Adrenal gland (tissue), 12 donors: ENCODE data around the gene CD101. TPM values are rescaled to one million over a fixed set of nuclear protein-coding genes. Genes with fewer than 3 reads are reported as not detected.

Source experiments
- DNase-seq, 7 donors: peaks; one replicate each; pipeline ENCODE4 v3.0.0-alpha.2; 2019 to 2020
- H3K27ac ChIP-seq, 5 donors: fragments of 200-600 bp; sonication (generic) in 4 of 5; 1 replicate in 3 of 5; 2 replicates in 2 of 5; pipeline versions ENCODE4 v1.5.1 to v1.8.0; 2016 to 2020; ENCODE audit warnings: mild to moderate bottlenecking in 1 of 5
- H3K27me3 ChIP-seq: fragments of 200-600 bp; 2 replicates; pipeline ENCODE4 v1.8.0; 2021
- H3K36me3 ChIP-seq, 2 donors: fragments of 200-600 bp; replicated peaks in 1 of 2; 1 replicate in 1 of 2; 2 replicates in 1 of 2; pipeline versions ENCODE4 v1.5.1 to v1.8.0; 2018 to 2022
- H3K4me1 ChIP-seq, 2 donors: fragments of 200-600 bp; replicated peaks in 1 of 2; 1 replicate in 1 of 2; 2 replicates in 1 of 2; pipeline versions ENCODE4 v1.5.1 to v1.8.0; 2018 to 2021
- H3K4me3 ChIP-seq, 4 donors: fragments of 200-600 bp; sonication (generic) in 3 of 4; one replicate each; pipeline ENCODE4 v1.5.1; 2016 to 2018
- H3K9me3 ChIP-seq, 3 donors: fragments of 200-600 bp; sonication (generic) in 1 of 3; replicated peaks in 1 of 3; 1 replicate in 2 of 3; 2 replicates in 1 of 3; pipeline versions ENCODE4 v1.5.1 to v1.8.0; 2016 to 2021
- CTCF ChIP-seq, 6 experiments: fragments of 450-650 bp in 4 of 6; fragments of 200-600 bp in 2 of 6; sonication (generic) in 1 of 6; IDR thresholded peaks; 1 replicate in 5 of 6; 2 replicates in 1 of 6; pipeline versions ENCODE4 v1.5.1 to v1.8.0; 2016 to 2021; ENCODE audit warnings: antibody characterized with exemption in 6 of 6, mild to moderate bottlenecking in 2 of 6, moderate library complexity in 1 of 6
- POLR2A ChIP-seq, 2 donors: fragments of 450-650 bp; IDR thresholded peaks; one replicate each; pipeline ENCODE4 v1.6.1; 2017; ENCODE audit warnings: antibody characterized with exemption in 2 of 2, mild to moderate bottlenecking in 2 of 2, moderate library complexity in 1 of 2
- WGBS, 4 donors: extraction: QIAGEN DNeasy Blood & Tissue Kit in 2 of 4; methylation state at CpG; one replicate each; pipeline versions ENCODE4 v1.1.5 to v1.1.7; 2013 to 2017; 5-methylcytosine and 5-hydroxymethylcytosine counted together
- intact Hi-C, 2 donors: fragments of 100-400 bp; cut with DNase I; formaldehyde crosslinking; loops; one replicate each; pipeline versions ENCODE4 v1.14.1 to v1.15.0; 2022 to 2023
- polyA plus RNA-seq, 3 donors: library from polyadenylated mRNA; stranded (reverse); fragments of 200-250 nt in 2 of 3; fragments of 350-450 nt in 1 of 3; fragmentation: Illumina TruSeq in 1 of 3; extraction: RNeasy Lipid Tissue Mini Kit (QIAGEN cat#74804) in 1 of 3; gene quantifications; one replicate each; pipeline ENCODE4 v1.2.3, GENCODE V29; 2013 to 2014
- total RNA-seq, 9 donors: library from RNA; depleted of rRNA in 4 of 9; stranded (reverse); fragments of >200 nt in 4 of 9; fragments of 120-200 nt in 1 of 9; fragmentation: NEBNext Ultra II Directional in 1 of 9; extraction: Animal tissue kit (Norgen Biotek cat#: 25700) in 1 of 9; gene quantifications; one replicate each; pipeline versions ENCODE4 v1.1.0 to v1.2.4, GENCODE V29; 2013 to 2023
- donor health status: healthy with polysubstance abuse.
- donor health status: Bipolar disorder and iron deficiency.
- donor health status: DM: yes; HTN: yes; CAD: no.
- donor health status: DM: no; HTN: no; CAD: no.
- donor health status: DM: no; HTN: no; CAD: no.
- donor health status: DM: yes; HTN: yes; CAD: no.

Gene CD101
- total and polyA plus RNA-seq, 12 donors = 0.47 to 7.5 (median 1.8) TPM

DNA sequence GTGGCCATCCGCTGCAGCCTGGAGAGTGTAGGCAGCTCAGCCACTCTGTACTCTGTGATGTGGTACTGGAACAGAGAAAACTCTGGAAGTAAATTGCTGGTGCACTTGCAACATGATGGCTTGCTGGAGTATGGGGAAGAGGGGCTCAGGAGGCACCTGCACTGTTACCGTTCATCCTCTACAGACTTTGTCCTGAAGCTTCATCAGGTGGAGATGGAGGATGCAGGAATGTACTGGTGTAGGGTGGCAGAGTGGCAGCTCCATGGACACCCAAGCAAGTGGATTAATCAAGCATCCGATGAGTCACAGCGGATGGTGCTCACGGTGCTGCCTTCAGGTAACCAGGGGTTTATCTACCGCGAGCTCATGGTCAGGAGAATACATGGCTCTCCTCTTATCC lies 24.0 kb downstream of the CD101 start:
- no peak for DNase-seq
- 93 to 100% (median 96%) methylated on average over 7 of the region's 7 CpGs for WGBS, 4 donors

GRCh38 chr1:117026361-117026760 lies 24.8 kb downstream of the CD101 start:
- 65 to 71% (median 68%) methylated on average over 6 of the region's 6 CpGs for WGBS, 4 donors
- TF ChIP-seq CTCF (IDR thresholded peaks at IDR 0.05) = no peak
- no peak for TF ChIP-seq POLR2A (IDR thresholded peaks at IDR 0.05)
- no peaks in the 10 kb centered on the region for H3K27me3 ChIP-seq
- H3K36me3 ChIP-seq = no peaks in the 10 kb centered on the region
- no peak overlapping the region for H3K27ac ChIP-seq
- no peaks in the 10 kb centered on the region for H3K9me3 ChIP-seq
- H3K4me3 ChIP-seq = no peak overlapping the region
- H3K4me1 ChIP-seq = no peaks in the 10 kb centered on the region
- intact Hi-C loops = no loop called here
- DNase-seq = no peak

More for the DNA sequence above, 24.0 kb downstream of the CD101 start:
- no peaks in the 10 kb centered on the region for H3K4me1 ChIP-seq
- no peaks in the 10 kb centered on the region for H3K36me3 ChIP-seq
- H3K9me3 ChIP-seq = no peaks in the 10 kb centered on the region
- no peaks in the 10 kb centered on the region for H3K27me3 ChIP-seq
- H3K4me3 ChIP-seq = no peak overlapping the region
- TF ChIP-seq POLR2A (IDR thresholded peaks at IDR 0.05) (no peak), CTCF (IDR thresholded peaks at IDR 0.05) (no peak)
- intact Hi-C loops = no loop called here
- no peak overlapping the region for H3K27ac ChIP-seq

DNA sequence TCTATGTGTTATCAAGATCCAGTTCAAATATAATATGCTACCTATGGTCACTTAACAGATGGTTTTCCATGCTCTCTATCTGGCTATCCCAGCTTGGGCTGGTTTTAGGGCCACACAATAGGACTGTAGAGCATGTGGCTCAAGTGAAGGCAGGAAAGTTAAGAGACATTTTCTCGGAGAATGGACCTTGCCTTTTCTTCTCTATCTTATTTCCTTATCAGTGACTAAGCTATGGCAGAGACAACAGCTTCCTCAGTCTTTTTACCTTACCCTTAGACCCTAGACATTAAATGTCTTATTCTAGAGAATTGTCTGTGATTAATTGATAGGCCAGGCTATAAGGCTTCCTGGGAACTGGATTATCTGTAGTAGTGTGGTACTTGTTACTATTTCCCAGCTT lies 28.1 kb downstream of the CD101 start:
- Histone ChIP-seq H3K27ac (no peak overlapping the region), H3K4me3 (no peak overlapping the region), H3K9me3 (no peaks in the 10 kb centered on the region), H3K36me3 (no peaks in the 10 kb centered on the region), H3K4me1 (no peaks in the 10 kb centered on the region), H3K27me3 (no peaks in the 10 kb centered on the region)
- DNase-seq = no peak
- WGBS, 4 donors = 39 to 60% (median 58%) methylated on average over 1 of the region's 1 CpG
- TF ChIP-seq POLR2A (IDR thresholded peaks at IDR 0.05) (no peak), CTCF (IDR thresholded peaks at IDR 0.05) (no peak)
- intact Hi-C loops = no loop called here

DNA sequence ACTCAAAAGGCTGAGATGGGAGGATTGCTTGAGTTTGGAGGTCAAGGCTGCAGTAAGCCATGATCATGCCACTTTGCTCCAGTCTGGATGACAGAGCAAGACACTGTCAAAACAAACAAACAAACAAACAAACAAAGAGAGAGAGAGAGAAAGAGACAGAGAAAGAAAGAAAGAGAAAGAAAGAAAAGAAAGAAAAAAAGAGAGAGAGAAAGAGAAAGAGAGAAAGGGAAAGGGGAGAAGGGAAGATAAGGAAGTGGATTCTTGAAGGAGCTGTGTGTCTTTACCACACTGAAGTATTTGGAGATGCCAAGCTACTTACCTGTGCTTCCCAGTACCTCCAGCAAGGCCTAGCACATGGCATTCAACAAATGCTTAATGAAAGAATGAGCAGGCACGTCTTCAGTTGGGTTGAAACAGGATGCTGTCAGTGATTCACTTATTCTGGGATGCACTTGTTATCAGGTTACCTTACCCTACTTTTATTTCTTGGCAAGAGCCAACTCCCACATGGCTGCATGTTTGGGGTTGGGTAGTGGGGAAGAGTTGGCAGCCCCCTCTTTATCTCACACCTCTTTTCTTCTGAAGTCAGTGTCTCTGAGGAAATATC lies 28.8 kb downstream of the CD101 start:
- intact Hi-C loops = no loop called here
- WGBS, 4 donors = 77 to 93% (median 85%) methylated on average over 1 of the region's 1 CpG
- Histone ChIP-seq H3K4me1 (no peaks in the 10 kb centered on the region), H3K27me3 (no peaks in the 10 kb centered on the region), H3K36me3 (no peaks in the 10 kb centered on the region), H3K27ac (no peak overlapping the region), H3K4me3 (no peak overlapping the region), H3K9me3 (no peaks in the 10 kb centered on the region)
- no peak for DNase-seq
- TF ChIP-seq CTCF (IDR thresholded peaks at IDR 0.05) (no peak), POLR2A (IDR thresholded peaks at IDR 0.05) (no peak)
